ENCODE data around the gene KNOP1.

KNOP1 gene

DNA sequence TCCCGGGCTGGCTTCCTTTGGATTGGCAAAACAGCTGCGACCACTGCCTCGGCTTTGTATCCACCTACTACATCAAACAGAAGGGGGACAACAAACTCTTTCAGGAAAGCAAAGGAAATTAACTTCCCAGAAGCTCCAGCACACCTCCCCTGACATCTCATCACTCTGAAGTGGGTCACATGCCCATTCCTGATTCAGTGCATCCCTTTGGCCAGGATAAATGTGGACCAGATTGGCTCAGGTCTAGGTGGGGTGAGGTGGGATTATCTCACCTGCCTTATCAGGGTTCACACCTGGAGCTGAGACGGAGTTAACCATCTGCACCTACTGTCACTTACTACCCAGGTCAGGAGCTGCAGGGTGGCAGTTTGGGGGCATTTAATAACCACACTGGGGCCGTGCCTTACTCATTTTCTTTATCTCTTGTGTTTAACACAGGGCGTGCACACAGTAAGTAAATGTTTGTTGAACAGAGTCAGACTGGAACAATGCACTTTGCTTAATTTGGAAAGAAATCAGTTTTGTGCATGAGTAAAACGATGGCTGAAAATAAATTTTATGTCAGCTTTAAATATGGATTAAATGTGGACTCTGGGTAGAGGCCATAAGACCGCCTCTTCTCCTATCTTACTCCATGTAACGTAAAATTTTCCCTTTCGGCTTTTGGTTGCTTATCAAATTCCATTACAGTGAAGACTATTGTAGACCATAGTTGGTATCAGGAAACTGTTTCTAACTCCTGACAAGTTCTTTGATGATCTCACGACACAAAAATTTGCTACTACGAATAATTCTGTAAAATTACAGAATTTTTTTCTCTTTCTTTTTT lies 36.0 kb upstream of the KNOP1 start:
- Mint-ChIP-seq H3K27ac (peak overlapping the region; percentile 30 to 64 (median 42)), H3K36me3 (ENCODE audit: low read depth) (no peaks in the 10 kb centered on the region), H3K4me3 (no peak overlapping the region), H3K9me3 (no peaks in the 10 kb centered on the region), H3K4me1 (peaks cover 62% of the 10 kb centered on the region), H3K27me3 (ENCODE audit: low read depth) (peaks cover 9% of the 10 kb centered on the region)
- TF ChIP-seq, protein P1, sequence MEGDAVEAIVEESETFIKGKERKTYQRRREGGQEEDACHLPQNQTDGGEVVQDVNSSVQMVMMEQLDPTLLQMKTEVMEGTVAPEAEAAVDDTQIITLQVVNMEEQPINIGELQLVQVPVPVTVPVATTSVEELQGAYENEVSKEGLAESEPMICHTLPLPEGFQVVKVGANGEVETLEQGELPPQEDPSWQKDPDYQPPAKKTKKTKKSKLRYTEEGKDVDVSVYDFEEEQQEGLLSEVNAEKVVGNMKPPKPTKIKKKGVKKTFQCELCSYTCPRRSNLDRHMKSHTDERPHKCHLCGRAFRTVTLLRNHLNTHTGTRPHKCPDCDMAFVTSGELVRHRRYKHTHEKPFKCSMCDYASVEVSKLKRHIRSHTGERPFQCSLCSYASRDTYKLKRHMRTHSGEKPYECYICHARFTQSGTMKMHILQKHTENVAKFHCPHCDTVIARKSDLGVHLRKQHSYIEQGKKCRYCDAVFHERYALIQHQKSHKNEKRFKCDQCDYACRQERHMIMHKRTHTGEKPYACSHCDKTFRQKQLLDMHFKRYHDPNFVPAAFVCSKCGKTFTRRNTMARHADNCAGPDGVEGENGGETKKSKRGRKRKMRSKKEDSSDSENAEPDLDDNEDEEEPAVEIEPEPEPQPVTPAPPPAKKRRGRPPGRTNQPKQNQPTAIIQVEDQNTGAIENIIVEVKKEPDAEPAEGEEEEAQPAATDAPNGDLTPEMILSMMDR (IDR thresholded peaks at IDR 0.05; ENCODE audit: unreplicated experiment in 3 of 3), result no peak

DNA sequence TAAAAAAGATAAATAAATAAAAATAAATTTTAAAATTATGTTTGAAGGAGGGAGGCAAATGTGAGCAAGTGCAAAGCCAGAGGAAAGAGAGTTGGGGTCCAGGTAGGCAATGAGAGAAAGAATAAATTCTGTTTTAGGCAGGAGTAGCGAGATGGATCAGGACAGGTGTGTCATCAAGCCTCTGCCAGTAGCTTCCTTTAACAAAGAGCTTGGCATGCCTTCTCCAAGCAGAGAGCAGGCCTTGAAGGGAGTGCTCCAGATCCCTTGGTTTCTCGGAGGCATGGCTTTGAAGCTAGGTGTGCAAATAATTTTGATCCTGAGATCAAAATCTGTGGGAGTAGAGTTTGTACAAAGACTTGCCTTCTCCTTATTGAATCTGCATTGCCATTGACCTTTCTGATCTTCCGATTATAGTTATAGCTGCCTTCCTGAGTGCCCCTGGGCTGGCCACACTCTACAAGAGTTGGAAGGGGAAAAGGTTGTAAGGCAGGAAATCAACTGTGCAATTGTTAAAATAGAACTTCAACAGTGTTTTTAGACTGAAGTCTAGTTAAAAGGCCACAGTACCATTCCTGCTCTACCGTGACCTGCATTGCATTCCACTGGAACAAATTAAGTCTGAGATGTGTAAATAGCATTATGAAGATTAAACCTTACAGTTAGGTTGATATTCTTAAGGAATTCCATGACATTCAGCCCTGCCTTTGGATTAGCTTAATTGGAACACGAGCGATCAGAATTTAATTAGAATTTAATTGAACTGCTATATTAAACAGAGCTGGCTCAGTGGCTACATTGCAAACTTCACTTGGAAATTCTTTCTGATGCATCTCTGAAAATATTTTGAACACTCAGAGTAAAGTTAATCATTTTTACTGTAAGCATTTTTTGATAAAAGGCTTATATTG lies 33.7 kb upstream of the KNOP1 start:
- TF ChIP-seq, protein P1 (IDR thresholded peaks at IDR 0.05; ENCODE audit: unreplicated experiment in 3 of 3), result no peak
- peaks cover 9% of the 10 kb centered on the region for H3K27me3 Mint-ChIP-seq (ENCODE audit: low read depth)
- no peaks in the 10 kb centered on the region for H3K36me3 Mint-ChIP-seq (ENCODE audit: low read depth)
- H3K4me3 Mint-ChIP-seq, result peak overlapping the region in 1 of 3 experiments; percentile 42
- H3K9me3 Mint-ChIP-seq, result no peaks in the 10 kb centered on the region
- H3K4me1 Mint-ChIP-seq, result peaks cover 68% of the 10 kb centered on the region
- H3K27ac Mint-ChIP-seq, result peak overlapping the region; percentile 92 to 93 (median 93)

DNA sequence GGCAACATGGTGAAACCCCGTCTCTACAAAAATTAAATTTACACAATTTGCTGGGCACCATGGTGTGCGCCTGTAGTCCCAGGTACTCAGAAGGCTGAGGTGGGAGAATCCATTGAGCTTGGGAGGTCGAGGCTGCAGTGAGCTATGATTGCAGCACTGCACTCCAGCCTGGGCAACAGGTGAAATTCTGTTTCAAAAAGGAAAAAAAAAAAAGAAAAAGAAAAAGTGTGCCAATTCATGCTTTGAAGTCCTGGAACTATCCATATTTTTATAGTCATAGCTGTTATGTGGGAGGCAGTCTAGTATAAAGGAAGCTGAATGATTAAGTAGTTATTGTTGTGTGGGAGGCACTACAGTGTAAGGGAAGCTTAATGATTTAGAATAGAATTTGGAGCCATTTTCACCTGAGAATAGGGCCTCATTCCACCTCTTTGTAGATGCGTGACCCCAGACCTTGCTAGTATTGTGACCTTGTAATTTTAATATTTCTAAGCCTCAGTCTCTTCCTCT lies 31.6 kb upstream of the KNOP1 start:
- no peaks in the 10 kb centered on the region for H3K9me3 Mint-ChIP-seq
- no peaks in the 10 kb centered on the region for H3K36me3 Mint-ChIP-seq (ENCODE audit: low read depth)
- TF ChIP-seq, protein P1 (IDR thresholded peaks at IDR 0.05; ENCODE audit: unreplicated experiment in 3 of 3), result no peak
- H3K4me1 Mint-ChIP-seq, result peaks cover 74% of the 10 kb centered on the region
- peak overlapping the region in 2 of 3 experiments; percentile 26 to 34 for H3K4me3 Mint-ChIP-seq
- H3K27ac Mint-ChIP-seq, result peak overlapping the region; percentile 89 to 96 (median 90)
- H3K27me3 Mint-ChIP-seq (ENCODE audit: low read depth), result no peaks in the 10 kb centered on the region

DNA sequence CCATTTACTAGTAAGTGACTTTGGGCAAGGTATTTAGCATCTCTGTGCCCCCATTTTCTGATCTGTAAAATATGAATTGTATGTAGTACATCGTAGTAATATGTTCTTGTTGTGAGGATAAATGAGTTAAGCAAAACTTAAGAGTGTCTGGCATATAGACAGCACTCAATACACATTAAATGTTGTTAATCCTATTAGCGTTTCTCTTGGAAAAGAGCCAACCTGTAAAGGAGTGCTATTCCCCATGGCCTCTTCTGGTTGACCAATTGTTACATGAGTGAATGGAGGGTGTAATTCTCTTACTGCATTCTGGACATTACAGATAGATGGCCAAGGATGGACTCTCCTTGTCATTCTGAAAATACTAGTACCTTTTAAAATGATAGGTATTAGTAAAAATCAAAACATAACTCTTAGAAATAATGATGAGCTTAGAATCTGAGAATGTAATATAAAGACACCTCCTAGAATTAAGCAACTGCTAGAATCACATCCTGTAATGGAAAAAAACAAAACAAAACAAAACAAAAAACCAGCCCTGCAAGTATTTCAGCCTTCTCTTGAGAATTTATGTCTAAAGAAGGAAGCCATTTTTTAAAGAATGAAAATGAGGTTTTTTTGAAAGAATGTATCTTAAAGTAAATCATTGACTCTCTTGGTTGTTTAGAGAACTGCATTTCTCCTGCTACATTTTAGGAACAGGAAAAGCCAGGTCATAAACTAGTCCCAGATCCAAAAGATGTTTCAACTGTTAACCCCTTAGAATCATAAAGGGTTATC lies 30.6 kb upstream of the KNOP1 start:
- TF ChIP-seq, protein P1 (IDR thresholded peaks at IDR 0.05; ENCODE audit: unreplicated experiment in 3 of 3), result no peak
- no peaks in the 10 kb centered on the region for H3K9me3 Mint-ChIP-seq
- peak overlapping the region; percentile 89 to 96 (median 90) for H3K27ac Mint-ChIP-seq
- H3K36me3 Mint-ChIP-seq (ENCODE audit: low read depth), result no peaks in the 10 kb centered on the region
- peaks cover 65% of the 10 kb centered on the region for H3K4me1 Mint-ChIP-seq
- no peaks in the 10 kb centered on the region for H3K27me3 Mint-ChIP-seq (ENCODE audit: low read depth)
- peak overlapping the region; percentile 13 to 52 (median 14) for H3K4me3 Mint-ChIP-seq

DNA sequence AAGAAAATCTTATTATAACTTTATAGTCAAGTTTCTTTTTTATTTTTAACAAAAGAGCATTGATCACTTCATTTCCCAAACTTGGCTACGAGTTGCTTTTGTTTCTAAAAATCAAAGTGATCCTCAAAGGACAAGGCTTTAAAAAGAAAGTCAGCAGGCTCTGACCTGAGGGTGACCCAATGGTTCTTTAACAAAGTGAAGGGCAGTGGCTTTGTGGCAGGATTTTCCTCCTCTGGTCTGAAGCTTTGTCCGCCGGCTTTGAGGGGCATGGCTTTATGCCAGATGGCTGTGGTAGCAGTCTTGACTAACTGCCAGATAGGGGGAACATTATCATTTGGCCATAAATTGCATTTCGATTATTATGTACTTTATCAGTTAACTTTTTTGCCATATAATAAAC lies 28.5 kb upstream of the KNOP1 start:
- Mint-ChIP-seq H3K4me1 (peaks cover 55% of the 10 kb centered on the region), H3K9me3 (no peaks in the 10 kb centered on the region), H3K27ac (peak overlapping the region; percentile 6 to 96 (median 26)), H3K4me3 (no peak overlapping the region), H3K36me3 (ENCODE audit: low read depth) (no peaks in the 10 kb centered on the region), H3K27me3 (ENCODE audit: low read depth) (no peaks in the 10 kb centered on the region)
- TF ChIP-seq, protein P1 (IDR thresholded peaks at IDR 0.05; ENCODE audit: unreplicated experiment in 3 of 3), result no peak

Measured in nephron (organoid).